ENCODE results near the gene ARF3. TPM values are rescaled to one million over a fixed set of nuclear protein-coding genes. Genes with fewer than 3 reads are reported as not detected.

Gene ARF3
- total RNA-seq, result 36.3 and 39.7 TPM in 2 replicates

DNA sequence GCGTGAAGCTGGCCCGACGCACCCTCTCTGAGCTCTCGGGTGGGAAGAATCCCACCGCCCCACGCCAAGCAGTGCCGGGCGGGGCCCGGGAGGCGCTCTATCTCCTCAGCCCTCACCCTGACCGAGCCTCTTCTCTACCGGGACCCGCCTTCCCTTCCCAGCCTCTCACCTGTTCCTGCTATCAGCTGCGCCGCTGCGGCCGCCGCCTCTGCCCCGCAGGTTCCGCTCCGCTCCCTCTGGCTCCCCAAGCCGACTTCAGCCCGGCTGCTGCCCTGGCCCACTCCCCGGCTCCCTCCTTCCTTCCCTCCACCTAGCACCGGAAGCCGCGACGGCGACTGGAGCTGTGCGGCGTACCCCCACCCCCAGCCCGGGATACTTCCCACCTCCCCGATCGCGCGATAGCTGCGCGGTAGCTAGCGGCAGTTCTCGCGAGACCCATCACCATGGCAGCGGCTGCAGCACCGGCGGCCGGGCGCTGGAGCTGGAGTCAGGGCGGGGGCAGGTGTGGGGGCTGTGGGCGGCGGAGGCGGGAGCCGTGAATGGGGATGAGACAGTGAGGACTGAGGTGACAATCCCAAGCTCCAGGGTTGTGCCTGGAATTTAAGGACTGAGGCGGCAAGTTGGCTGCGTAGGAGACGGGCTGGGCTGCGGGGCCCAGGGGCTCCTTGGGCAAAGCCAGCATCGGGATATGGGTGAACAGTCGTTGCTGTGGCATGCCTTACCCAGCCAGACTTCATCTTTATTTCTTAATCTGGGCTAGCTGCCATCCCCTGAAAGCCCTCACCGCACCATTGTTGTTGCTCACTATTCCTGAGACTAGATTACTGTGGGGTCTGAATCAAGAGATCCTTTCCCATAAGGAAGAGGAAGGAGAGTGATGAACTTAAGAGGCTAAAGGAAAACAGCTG, at the start of gene ARF3:
TSS of gene ARF3 (minus strand) at position 347 of the 908 bp plus-strand sequence. CDS start 16,392 bp downstream, outside the sequence.
- DNase-seq (ENCODE audit: low read depth in 2 of 2), result peak; percentile 94 to 96

DNA sequence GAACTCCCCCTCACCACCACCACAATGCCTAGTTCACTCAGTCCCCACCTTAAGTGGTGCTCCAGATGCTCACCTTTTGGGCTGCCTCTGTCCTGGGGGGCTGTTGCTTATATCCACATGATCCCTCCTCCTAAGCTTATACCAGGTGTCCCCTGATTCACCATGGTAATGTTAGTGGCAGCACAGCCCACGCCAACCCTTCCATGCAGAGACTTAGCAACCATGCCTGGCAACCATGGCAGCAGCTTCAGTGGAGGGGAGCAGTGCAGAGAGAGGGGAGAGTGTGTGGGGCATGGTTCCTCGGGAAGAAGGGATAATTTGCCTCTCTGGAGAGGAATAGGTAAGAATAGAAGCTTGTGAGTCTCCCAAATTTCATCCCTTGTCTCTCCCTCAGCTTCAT, 43.1 kb upstream of the ARF3 start:
- DNase-seq (ENCODE audit: low read depth in 2 of 2), result no peak

DNA sequence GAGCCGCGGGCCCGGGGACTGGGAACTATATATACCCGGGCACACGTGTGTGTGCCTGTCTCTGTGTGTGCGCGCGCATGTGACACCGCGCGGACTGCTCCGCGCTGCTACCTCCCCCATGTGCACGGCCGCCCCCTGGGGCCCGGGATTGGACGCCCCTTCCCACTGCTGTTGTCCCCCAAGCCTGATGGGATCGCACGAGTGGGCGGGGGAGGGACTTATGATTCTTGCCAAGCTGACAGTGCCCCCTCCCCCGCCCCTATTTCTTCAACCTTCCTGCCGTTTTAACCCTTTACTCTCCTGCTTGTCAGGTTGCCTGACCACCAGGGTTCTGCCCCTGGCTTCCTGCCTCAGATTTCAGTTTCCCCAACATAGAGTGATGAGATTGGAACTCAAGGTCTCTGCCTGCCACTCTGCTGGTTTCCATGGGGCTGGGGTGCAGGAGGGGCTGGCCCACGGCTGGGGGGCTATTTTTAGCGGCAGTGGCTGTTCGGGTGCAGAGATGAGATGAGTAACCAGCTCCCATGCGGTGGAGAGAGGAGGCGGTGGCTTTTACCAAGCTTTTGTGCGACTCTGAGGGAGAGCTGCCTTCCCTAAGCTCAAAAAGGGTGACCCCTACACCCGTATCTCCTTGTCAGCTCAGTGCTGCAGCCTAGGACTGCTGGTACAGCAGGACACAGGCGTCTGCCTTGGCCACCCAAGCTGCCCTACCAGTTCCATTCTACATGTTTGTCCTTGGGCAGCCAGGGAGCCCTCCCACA, 42.3 kb upstream of the ARF3 start, which contains the start of gene DDN:
TSS of gene DDN (minus strand) at position 5 of the 761 bp plus-strand sequence. CDS start 88 bp downstream, outside the sequence.
- peak; percentile 42 to 58 for DNase-seq (ENCODE audit: low read depth in 2 of 2)

DNA sequence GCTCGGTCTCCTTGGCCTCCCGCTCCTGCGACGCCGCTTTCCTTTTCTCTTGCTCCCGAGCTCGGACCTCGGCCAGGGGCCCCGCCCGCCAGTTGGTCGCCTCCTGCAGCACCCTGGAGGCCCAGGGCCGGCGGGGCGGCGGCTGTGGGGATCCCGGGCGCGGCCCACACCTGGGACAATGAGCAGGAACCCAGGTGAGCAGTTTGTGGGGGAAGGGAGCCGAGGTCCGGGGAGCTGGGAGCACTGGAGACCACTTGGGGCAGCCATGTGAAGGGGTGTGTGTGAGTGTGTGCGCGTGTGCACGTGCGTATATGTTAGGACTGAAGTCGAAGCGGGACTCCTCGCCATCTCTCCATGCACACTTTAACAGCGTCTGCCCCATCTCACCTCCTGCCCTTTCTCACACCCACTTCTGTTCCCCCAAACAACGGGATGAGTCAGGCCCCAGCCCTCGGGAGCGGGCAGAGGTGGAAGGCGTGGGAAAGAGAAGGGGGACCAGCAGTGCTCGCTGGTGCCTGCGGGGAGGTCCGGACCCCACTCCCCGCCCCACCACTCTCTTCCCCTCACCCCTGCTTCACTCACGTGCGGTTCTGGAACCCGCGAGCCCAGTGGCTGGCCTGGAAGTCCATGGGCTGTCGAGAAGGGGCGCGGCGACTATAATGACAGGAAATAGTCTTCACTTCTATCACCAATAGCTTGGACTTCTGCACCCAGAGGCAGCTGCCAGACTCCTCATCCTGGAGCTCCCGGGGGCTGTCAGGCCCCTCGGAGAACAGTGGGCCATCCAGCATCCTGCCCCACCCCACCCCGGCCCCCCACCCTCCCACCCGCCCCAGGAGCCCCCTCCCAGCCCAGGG, 41.4 kb upstream of the ARF3 start:
- DNase-seq (ENCODE audit: low read depth in 2 of 2), result no peak

DNA sequence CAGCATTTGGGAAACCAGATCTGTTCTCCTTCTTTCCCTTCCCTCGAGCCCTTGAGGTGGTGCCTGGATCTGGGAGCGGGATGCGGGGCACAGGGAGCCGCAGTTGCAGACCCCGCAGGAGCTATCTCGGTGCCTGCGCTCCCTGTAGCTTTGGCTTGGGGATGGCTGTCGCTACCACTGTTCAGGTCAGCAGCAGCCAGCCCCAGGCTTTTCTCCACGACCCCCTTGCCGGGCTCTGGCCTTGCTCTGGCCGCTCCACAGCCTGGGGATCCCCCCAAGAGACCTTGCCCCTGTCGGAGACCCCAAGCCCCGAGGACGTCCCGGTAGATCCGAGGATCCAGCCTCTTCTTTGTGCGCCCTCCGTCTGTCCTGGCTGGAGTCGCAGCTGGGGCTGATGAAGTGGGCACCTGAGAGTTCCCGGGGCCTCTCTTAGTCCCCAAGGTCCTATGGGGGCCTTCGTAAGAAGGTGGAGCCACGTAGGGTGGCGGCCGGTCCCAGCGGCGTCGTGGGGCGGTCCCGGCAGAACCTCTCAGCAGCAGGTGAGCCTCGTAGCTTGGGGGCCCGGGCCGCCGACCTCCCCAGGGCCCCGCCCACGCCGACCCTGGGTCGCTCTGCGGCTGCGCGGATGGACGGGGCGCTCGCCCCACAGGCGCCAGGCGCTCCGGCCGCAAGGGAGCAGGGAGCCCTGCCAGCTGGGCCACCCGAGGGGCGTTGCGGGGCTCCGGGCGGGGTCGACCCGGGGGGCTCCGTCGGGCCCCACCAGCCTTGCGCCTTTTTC, 40.6 kb upstream of the ARF3 start:
- DNase-seq (ENCODE audit: low read depth in 2 of 2), result no peak

DNA sequence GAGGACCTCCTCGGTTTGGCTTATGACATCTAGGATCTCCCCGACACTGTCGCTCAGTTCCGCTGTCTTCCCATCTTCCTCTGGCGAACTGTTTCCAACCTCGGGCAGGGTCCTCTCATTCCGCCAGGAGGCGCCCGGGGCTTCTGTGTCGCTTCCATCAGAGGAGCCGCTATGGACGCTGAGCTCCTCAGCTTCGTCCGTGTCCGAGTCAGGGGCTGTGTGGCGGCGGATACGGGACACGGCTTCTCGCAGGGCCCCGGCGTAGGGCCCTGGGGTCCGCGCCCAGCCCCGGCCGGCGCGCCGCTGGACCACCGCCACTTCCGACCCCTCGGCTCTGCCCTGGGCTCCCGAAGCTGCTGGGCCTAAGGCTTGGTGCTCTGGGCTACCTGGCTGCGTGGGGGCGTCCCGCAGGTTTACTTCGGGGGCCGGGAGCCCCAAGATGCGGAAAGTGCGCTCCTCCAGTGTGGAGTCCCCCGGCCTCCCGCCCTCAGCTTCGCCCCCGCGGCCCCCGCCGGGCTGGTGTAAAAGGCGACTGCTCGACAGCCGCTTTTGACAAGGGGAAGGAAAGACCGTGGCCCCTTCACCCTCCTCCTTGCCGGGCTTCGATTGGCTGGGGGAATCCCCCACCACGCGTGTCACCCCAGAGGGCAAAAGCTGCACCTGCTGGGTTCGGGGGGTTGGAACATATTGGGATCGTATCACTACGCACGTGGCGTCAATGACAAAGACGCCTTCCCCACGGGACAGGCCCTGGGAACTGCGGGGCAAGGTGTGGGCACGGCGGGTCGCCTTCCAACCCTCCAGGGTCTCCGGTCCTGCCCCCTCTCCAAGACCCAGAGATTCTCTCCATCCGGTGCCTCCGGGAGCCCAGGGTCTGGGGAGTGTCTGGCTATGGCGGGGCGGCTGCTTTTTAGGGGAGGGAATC, 39.8 kb upstream of the ARF3 start:
- peak; percentile 73 to 74 for DNase-seq (ENCODE audit: low read depth in 2 of 2)

DNA sequence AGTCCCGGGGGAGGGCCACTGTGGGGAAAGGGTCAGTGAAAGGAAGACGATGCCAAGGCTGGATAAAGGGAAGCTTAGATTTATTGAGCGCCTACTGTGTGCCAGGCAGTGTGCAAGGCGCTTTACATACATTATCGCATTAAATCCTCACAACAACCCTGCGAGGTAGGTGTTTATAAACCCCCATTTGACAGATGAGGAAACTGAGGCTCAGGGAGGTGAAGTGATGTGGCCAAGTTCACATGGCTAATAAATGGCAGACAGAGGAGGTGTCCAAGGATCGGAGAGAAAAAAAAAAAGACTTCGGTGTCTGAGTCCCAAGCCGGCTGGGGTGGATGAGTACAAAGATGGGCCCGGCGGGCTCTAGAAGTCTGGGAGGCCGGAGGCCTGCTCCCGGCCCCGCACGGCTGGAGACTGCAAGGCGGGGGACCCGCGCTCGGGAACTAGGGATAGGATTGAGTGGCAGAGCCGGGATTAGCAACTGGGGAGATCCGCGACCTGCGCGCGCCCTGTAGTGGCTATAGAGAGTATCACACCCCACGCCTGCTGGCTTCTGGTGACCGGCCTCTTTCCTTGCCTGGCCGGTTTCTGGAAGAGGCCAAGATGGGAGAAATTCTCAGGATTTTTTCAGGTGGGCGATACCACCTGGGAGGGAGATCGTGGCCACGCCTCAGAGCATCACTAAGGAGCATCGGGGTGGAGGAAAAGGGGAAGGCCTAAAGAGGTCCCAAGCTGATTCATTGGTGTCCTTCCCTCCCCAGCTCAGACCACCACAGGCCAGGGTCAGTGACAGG, 38.0 kb upstream of the ARF3 start:
- DNase-seq (ENCODE audit: low read depth in 2 of 2), result peak; percentile 80 to 87

DNA sequence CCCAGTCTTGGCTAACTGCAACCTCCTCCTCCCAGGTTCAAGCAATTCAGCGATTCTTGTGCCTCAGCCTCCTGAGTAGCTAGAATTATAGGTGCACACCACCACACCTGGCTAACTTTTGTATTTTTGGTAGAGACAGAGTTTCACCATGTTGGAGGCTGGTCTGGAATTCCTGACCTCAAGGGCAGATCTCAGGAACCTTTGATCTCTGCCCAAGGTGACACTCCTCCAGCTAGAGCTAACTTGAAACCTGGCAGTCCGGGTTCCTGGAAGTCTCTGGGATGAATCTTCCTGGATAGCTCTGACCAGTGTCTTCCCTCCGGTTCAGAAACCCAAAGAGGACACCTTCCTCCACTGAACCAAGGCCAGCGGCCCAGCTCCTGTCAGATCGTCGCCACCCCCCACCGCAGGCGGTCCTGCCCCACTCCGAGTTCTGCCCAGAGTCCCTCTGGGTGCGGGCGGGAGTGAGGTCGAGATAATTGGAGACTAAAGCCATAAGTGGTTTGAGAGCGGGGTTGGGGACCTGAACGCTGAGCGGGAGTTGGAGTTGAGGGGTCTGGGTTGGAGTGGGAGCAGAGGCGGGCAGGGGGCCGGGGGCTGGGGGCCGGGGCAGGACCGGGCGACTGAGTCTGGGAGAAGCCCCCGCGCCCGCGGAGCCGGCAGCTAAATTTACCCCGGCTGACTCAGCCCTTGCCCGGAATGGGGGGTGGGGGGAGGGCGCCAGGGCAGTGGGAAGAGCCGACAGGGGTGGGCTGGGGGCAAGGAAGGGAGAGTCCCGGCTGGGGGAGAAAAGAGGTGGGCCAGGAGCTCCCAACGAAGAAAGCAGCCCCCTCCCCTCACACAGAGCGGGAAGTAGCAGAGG, 37.2 kb upstream of the ARF3 start:
- DNase-seq (ENCODE audit: low read depth in 2 of 2), result no peak

DNA sequence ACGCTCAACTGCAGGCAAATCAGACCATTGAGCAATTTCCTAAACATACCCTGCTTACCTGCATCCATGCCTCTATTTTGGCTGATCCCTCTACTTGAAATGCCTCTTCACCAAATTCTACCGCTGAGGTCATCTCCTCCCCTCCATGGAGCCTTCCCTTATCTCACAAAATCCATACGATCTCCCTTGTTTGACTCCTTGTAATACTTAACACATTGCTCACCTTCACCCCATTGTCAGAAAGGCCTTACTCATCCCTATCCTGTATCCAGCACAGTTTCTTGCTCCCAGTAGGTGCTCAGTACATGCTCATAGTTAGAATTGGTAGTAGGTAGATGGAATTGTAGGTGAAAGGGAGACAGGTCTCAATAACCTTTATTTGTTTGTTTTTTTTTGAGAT, 36.5 kb upstream of the ARF3 start:
- DNase-seq (ENCODE audit: low read depth in 2 of 2), result no peak

DNA sequence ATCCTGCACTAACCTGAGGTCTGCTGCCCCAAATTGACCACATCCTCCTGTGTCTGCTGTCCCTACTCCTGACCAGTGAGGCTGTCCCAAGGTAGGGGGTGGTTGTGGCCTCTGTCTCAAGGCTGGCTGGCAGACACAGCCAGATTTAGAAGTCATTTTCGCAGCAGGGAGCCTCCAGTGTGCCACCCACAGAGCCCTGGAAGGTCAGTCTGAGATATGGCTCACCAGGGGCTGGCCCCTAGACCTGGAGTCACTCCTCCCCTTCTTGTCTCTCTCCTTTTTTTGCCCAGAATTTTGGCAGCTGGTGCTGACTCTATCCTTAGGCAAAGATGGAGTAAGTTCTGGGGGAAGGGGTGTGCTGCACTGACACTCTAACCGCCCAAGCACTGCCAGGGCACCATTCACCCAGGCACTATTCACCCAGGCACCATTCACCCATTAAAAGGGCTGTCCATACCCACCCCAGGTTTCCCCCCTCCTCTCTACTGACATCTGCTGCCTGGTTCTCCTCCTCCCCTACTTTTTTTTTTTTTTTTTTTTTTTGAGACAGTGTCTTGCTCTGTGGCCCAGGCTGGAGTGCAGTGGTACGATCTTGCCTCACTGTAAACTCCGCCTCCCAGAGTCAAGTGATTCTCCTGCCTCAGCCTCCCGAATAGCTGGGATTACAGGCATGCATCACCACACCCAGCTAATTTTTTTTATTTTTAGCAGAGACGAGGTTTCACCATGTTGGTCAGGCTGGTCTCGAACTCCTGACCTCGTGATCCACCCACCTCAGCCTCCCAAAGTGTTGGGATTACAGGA, 34.2 kb upstream of the ARF3 start:
- DNase-seq (ENCODE audit: low read depth in 2 of 2), result no peak

DNA sequence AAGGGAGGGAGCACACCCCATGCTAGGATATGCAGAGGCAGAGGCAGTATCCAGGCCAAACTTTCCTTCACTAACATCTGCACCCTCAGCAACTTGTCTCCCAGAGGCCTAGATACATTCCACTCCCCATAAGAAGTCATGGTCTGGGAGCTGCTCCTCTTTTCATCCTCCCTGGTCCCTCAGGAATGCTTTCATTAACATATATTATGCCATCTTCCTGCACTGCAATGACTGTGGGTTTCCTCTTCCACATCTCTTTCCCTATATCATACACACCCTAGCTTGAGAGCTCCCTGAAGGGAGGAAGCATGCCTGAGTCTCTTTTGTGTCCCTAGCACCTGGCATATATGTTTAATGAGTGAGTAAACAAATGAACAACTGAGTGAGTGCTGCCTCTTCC, 33.3 kb upstream of the ARF3 start:
- no peak for DNase-seq (ENCODE audit: low read depth in 2 of 2)

DNA sequence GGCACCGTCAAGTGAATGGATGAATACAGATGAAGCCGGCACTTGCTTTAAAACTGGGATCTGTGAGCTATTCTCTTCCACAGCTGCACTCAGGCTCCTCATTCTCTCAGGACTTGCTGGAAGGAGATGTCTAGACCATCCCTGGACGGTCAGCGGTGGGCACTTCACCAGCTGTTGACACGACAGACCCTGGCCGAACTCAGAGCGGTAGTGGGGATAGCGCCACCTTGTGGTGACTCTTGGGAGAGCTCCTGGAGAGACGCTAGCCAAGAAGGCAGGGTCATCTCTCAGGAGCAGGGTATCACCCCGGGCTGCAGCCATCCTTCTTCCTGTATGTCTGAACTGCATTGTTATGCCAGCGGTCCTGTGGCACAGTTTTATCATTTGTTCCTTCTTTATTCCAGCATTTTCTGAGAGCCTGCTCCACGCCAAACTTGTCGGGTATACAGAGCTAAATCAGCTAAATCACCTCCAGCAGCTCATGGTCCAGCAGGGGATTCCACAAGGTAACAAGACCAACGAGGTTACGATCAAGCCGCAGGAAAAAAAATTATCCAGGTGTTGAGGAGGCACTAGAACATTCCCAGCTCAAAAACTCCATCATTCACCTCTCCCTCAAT, 30.9 kb upstream of the ARF3 start:
- peak; percentile 58 to 63 for DNase-seq (ENCODE audit: low read depth in 2 of 2)

DNA sequence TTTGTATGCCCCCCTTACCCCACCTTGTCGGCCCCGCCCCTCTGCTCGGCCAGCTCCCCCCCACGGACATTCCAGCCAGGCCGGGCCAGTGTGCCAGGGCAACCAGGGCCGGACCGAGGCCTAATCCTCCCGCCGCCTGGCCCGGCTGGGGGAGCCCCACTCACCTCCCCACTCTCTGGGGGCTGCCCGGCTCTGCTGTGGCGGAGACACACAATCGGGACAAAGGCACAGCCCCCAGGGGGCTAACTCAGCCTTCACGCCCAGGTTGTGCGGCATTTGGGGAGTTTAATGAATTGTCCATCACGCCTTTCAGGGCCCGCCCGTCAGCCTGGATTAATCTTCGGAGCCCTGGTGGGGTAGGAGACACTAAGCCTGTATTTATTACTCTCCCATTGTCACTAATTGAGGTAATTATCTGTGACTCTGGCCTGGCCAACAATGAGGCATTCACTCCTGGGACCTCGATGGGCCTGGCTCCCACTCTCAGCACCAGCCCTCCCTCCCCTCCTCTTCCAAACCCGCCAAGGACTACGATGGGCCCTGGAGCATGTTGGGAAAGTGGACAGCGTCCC, 29.5 kb upstream of the ARF3 start:
- DNase-seq (ENCODE audit: low read depth in 2 of 2), result no peak

DNA sequence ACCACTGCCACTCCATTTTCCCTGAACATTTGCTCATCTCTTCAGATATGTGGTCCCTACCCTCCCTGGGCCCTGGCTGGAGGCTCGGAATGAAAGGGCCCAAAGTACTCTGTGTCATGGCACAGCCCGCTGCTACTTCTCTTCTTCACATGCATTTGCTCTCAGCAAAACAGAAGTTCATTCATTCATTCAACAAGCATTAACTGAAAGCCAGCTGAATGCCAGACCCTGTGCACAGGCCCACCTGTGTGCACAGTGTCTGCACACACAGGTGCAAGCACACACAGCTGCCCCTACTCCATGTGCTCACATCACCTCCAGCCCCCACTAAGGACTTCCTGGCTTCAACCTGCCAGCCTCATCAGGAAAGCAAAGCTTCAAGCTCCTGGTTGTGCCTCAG, 28.6 kb upstream of the ARF3 start:
- DNase-seq (ENCODE audit: low read depth in 2 of 2), result no peak

DNA sequence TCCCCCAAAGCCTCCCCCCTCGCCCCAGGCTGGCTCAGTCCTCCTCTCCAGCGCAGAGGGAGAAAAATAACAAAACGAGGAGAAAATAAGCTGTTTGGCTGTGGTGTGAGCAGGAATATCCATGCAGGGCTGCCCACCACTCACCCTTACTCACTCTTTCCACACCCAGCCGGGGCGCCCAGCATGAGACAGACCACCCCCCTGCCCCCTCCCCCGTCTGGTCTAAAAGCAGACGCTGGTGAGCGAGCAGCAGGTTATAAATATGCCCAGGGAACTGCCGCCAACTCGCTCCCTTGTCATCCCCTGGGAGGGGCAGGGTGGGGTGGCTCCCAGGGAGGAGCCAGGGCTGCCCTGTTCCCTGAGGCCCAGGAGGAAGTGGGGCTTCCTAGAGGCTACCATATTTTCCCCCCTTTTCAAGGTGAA, 28.2 kb upstream of the ARF3 start:
- DNase-seq (ENCODE audit: low read depth in 2 of 2), result no peak

DNA sequence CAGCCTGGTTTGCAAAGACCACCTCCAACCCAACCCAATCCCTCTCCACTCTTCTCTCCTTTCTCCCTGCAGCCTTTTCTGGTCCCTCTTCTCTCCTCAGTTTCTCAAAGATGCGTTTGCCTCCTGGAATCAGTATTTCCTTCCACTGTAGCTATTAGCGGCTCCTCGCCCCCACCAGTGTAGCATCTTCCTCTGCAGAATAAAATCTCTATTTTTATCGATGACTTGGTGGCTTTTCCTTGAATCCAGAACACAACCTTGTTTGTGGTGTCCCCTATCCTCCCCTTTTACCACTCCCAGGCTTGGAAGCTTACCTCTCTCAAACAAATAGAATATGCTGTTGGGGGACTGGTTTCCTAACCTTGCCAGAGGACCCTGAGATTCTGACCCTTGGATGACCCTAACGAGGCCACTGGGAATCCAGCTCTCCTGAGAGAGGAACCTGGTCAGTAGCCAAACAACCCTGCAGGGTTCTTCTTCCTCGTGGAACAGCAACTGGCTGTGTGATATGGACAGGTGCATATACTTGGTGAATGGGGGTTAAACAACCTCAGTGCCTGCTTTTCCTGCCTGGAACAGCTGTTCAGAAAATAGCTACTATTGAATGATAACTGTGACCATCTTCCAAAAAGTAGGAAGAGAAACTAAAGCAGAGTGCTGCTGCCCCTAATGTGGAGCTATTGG, 25.3 kb upstream of the ARF3 start:
- no peak for DNase-seq (ENCODE audit: low read depth in 2 of 2)
